Raji (cell line): ENCODE measurements around the gene IRS1.

ENCODE experiments used
- POLR2A ChIP-seq: IDR thresholded peaks from 2 replicates; pipeline ENCODE4 v1.6.1; 2011; ENCODE audit warnings: low read depth, low read length, control low read depth; ENCODE audit not compliant: insufficient read depth

Gene IRS1

GRCh38 chr2:226776104-226776503 lies 23.5 kb downstream of the IRS1 start:
- TF ChIP-seq POLR2A: no peak

- no peak for TF ChIP-seq POLR2A
These were observed 24.5 kb downstream of the IRS1 start for GRCh38 chr2:226775032-226775509.

- TF ChIP-seq POLR2A: no peak
These were observed 26.3 kb downstream of the IRS1 start for GRCh38 chr2:226773291-226773690.

GRCh38 chr2:226772389-226773179 lies 27.0 kb downstream of the IRS1 start:
- no peak for TF ChIP-seq POLR2A

- no peak for TF ChIP-seq POLR2A
These were observed 28.6 kb downstream of the IRS1 start for GRCh38 chr2:226771067-226771466.

GRCh38 chr2:226767056-226767813 lies 32.4 kb downstream of the IRS1 start:
- TF ChIP-seq POLR2A: no peak

- TF ChIP-seq POLR2A: no peak
These were observed 33.1 kb downstream of the IRS1 start for GRCh38 chr2:226766352-226767055.

- TF ChIP-seq POLR2A: no peak
These were observed 36.3 kb downstream of the IRS1 start for GRCh38 chr2:226763320-226763719.

GRCh38 chr2:226761195-226761583 lies 38.4 kb downstream of the IRS1 start:
- no peak for TF ChIP-seq POLR2A

GRCh38 chr2:226760412-226761194 lies 39.0 kb downstream of the IRS1 start:
- no peak for TF ChIP-seq POLR2A

GRCh38 chr2:226759768-226760167 lies 39.9 kb downstream of the IRS1 start:
- TF ChIP-seq POLR2A: no peak

- TF ChIP-seq POLR2A: no peak
These were observed 40.5 kb downstream of the IRS1 start for GRCh38 chr2:226758921-226759640.

GRCh38 chr2:226756131-226756530 lies 43.5 kb downstream of the IRS1 start:
- TF ChIP-seq POLR2A: no peak

GRCh38 chr2:226755631-226756030 lies 44.0 kb downstream of the IRS1 start:
- TF ChIP-seq POLR2A: no peak
